ENCODE measurements around the gene PBX3.

GRCh38 chr9:125805586-125805985, 58.4 kb downstream of the PBX3 start:
- TF ChIP-seq CTCF (IDR thresholded peaks at IDR 0.05) = no peak
- no peak for TF ChIP-seq EP300 (IDR thresholded peaks at IDR 0.05)

Measured in suprapubic skin (tissue), 3 donors.